ENCODE results near the gene C1orf35.

Gene C1orf35

DNA sequence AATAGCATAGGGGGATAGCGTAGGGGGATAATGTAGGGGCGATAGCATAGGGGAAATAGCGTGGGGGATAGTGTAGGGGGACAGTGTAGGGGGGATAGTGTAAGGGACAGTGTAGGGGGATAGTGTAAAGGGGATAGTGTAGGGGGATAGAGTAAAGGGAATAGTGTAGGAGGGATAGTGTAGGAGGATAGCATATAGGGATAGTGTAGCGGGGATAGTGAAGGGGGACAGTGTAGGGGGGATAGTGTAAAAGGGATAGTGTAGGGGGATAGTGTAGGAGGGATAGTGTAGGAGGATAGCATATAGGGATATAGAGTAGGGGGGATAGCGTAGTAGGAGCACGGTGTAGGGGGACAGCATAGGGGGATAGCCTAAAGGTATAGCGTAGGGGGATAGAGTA, 34.8 kb downstream of the C1orf35 start:
- no peak for DNase-seq (ENCODE audit: low read depth, low spot score)
- 100% methylated on average over 6 of the region's 7 CpGs for WGBS (ENCODE audit: insufficient coverage, insufficient read length)
- no peak overlapping the region for H3K27ac ChIP-seq (ENCODE audit: low read length)
- no peaks in the 10 kb centered on the region; the same call in 1 of the 2 replicates for H3K36me3 ChIP-seq (ENCODE audit: control insufficient read depth, insufficient read depth, low read length)
- no peak overlapping the region for H3K4me3 ChIP-seq (ENCODE audit: low read length)
- no peaks in the 10 kb centered on the region; the same call in 1 of the 2 replicates for H3K4me1 ChIP-seq (ENCODE audit: control insufficient read depth, insufficient read depth, low read length)
- H3K9me3 ChIP-seq (ENCODE audit: control insufficient read depth, insufficient read depth, low read length) = no peaks in the 10 kb centered on the region; the same call in 1 of the 2 replicates
- H3K27me3 ChIP-seq (ENCODE audit: control insufficient read depth, insufficient read depth, low read length) = peaks cover 61% of the 10 kb centered on the region

DNA sequence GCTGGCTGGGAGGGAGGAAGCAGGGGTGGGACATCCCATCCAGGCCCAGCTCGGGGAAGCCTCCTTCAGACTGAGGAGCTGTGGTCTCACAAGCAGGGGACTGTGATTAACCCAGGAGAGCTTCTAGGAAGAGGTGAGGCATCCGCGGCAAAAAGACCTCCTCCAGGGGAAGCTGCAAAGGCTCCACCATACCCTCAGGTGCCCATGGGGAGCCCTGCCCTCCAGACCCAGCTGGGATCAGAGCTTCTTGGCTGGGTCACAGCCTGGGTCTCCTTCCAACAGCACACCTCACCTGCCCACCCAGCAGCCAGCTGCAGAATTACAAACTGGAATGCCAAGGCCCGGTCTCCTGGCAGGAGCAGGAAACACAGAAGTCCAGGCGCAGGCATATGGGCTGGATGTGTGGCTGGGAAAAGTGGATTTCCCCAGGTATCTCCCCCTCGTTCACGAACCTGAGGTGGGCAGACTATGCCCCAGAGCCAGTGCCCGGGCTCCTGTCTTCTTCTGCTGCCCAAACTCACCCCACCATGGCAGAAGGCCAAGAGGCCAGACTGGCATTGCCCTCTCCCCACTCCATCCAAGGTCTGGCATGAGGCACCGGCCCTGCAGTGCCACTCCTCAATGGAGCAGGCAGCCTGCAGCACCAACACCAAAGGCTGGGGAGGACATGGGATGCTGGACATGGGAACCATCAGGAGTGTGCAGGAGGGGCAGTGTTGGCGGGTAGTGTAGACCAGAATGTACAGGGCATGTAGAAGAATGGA, 36.1 kb downstream of the C1orf35 start:
- no CpG with 5 or more reads among the region's 10 CpGs for WGBS (ENCODE audit: insufficient coverage, insufficient read length)
- H3K36me3 ChIP-seq (ENCODE audit: control insufficient read depth, insufficient read depth, low read length) = no peaks in the 10 kb centered on the region
- H3K4me3 ChIP-seq (ENCODE audit: low read length) = no peak overlapping the region
- H3K4me1 ChIP-seq (ENCODE audit: control insufficient read depth, insufficient read depth, low read length) = no peaks in the 10 kb centered on the region
- no peaks in the 10 kb centered on the region for H3K9me3 ChIP-seq (ENCODE audit: control insufficient read depth, insufficient read depth, low read length)
- no peak for DNase-seq (ENCODE audit: low read depth, low spot score)
- H3K27ac ChIP-seq (ENCODE audit: low read length) = no peak overlapping the region
- peaks cover 49% of the 10 kb centered on the region for H3K27me3 ChIP-seq (ENCODE audit: control insufficient read depth, insufficient read depth, low read length)

DNA sequence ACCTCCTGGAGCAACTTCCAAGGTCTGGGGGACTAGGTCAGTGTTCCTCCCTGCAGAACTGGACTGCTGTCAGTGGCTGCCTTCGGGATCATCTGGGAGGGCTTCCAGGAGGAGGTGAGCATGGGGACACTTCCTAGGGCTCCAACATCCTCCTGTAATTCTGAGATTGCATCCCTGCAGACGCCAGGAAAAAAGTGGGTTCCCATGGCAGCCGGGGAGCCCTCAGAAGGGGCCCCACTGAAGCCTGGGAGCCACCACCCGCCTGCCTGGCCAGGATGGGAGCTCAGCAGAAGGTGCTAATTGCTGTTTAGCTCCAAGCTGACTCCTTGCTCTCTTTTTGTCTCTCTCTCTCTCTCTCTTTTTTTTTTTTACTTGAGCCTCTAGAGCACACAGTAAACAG, 36.7 kb downstream of the C1orf35 start:
- H3K36me3 ChIP-seq (ENCODE audit: control insufficient read depth, insufficient read depth, low read length) = no peaks in the 10 kb centered on the region
- H3K4me3 ChIP-seq (ENCODE audit: low read length) = no peak overlapping the region
- peaks cover 46% of the 10 kb centered on the region for H3K27me3 ChIP-seq (ENCODE audit: control insufficient read depth, insufficient read depth, low read length)
- no peaks in the 10 kb centered on the region for H3K4me1 ChIP-seq (ENCODE audit: control insufficient read depth, insufficient read depth, low read length)
- H3K9me3 ChIP-seq (ENCODE audit: control insufficient read depth, insufficient read depth, low read length) = no peaks in the 10 kb centered on the region
- no CpG with 5 or more reads among the region's 4 CpGs for WGBS (ENCODE audit: insufficient coverage, insufficient read length)
- no peak overlapping the region for H3K27ac ChIP-seq (ENCODE audit: low read length)
- no peak for DNase-seq (ENCODE audit: low read depth, low spot score)

- Histone ChIP-seq H3K27me3 (ENCODE audit: control insufficient read depth, insufficient read depth, low read length) (peaks cover 41% of the 10 kb centered on the region), H3K4me3 (ENCODE audit: low read length) (no peak overlapping the region), H3K27ac (ENCODE audit: low read length) (no peak overlapping the region), H3K36me3 (ENCODE audit: control insufficient read depth, insufficient read depth, low read length) (no peaks in the 10 kb centered on the region), H3K9me3 (ENCODE audit: control insufficient read depth, insufficient read depth, low read length) (no peaks in the 10 kb centered on the region), H3K4me1 (ENCODE audit: control insufficient read depth, insufficient read depth, low read length) (no peaks in the 10 kb centered on the region)
- no CpG with 5 or more reads among the region's 15 CpGs for WGBS (ENCODE audit: insufficient coverage, insufficient read length)
- no peak for DNase-seq (ENCODE audit: low read depth, low spot score)
These were observed 37.4 kb downstream of the C1orf35 start for GRCh38 chr1:228065543-228066347.

GRCh38 chr1:228064741-228065542, 38.2 kb downstream of the C1orf35 start:
- Histone ChIP-seq H3K9me3 (ENCODE audit: control insufficient read depth, insufficient read depth, low read length) (no peaks in the 10 kb centered on the region), H3K36me3 (ENCODE audit: control insufficient read depth, insufficient read depth, low read length) (no peaks in the 10 kb centered on the region), H3K4me3 (ENCODE audit: low read length) (no peak overlapping the region), H3K27ac (ENCODE audit: low read length) (no peak overlapping the region), H3K4me1 (ENCODE audit: control insufficient read depth, insufficient read depth, low read length) (no peaks in the 10 kb centered on the region), H3K27me3 (ENCODE audit: control insufficient read depth, insufficient read depth, low read length) (peaks cover 35% of the 10 kb centered on the region)
- no CpG with 5 or more reads among the region's 15 CpGs for WGBS (ENCODE audit: insufficient coverage, insufficient read length)
- DNase-seq (ENCODE audit: low read depth, low spot score) = no peak

DNA sequence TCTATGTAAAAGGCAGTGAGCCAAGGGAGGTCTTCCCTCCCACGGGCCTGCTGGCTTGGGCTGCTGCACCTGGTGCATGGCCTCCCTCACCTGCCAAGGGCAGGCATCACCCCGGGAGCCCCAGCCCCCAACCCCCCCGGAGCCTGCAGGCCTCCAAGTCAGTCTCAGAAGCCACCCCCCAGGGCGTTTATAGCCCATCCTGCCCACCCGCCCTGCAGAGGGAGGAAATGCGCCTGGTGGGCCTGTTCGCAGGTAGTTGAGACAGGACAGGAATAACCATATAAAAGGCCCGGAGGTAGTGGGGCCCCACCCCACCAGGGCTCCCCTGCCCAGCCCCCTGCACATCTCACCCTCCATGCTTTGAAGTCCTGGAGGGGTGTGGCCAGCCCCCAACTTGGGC, 38.8 kb downstream of the C1orf35 start:
- DNase-seq (ENCODE audit: low read depth, low spot score) = no peak
- H3K4me3 ChIP-seq (ENCODE audit: low read length) = no peak overlapping the region
- H3K4me1 ChIP-seq (ENCODE audit: control insufficient read depth, insufficient read depth, low read length) = no peaks in the 10 kb centered on the region
- no peaks in the 10 kb centered on the region for H3K9me3 ChIP-seq (ENCODE audit: control insufficient read depth, insufficient read depth, low read length)
- no CpG with 5 or more reads among the region's 8 CpGs for WGBS (ENCODE audit: insufficient coverage, insufficient read length)
- H3K27me3 ChIP-seq (ENCODE audit: control insufficient read depth, insufficient read depth, low read length) = peaks cover 32% of the 10 kb centered on the region
- H3K27ac ChIP-seq (ENCODE audit: low read length) = no peak overlapping the region
- H3K36me3 ChIP-seq (ENCODE audit: control insufficient read depth, insufficient read depth, low read length) = no peaks in the 10 kb centered on the region

GRCh38 chr1:228063251-228064191, 39.6 kb downstream of the C1orf35 start:
- DNase-seq (ENCODE audit: low read depth, low spot score) = no peak
- Histone ChIP-seq H3K9me3 (ENCODE audit: control insufficient read depth, insufficient read depth, low read length) (no peaks in the 10 kb centered on the region), H3K4me1 (ENCODE audit: control insufficient read depth, insufficient read depth, low read length) (no peaks in the 10 kb centered on the region), H3K27ac (ENCODE audit: low read length) (no peak overlapping the region), H3K36me3 (ENCODE audit: control insufficient read depth, insufficient read depth, low read length) (no peaks in the 10 kb centered on the region), H3K4me3 (ENCODE audit: low read length) (no peak overlapping the region), H3K27me3 (ENCODE audit: control insufficient read depth, insufficient read depth, low read length) (peaks cover 27% of the 10 kb centered on the region)
- no CpG with 5 or more reads among the region's 15 CpGs for WGBS (ENCODE audit: insufficient coverage, insufficient read length)

GRCh38 chr1:228062812-228063211, 40.3 kb downstream of the C1orf35 start:
- no peaks in the 10 kb centered on the region for H3K4me1 ChIP-seq (ENCODE audit: control insufficient read depth, insufficient read depth, low read length)
- H3K27ac ChIP-seq (ENCODE audit: low read length) = no peak overlapping the region
- H3K4me3 ChIP-seq (ENCODE audit: low read length) = no peak overlapping the region
- no peaks in the 10 kb centered on the region for H3K36me3 ChIP-seq (ENCODE audit: control insufficient read depth, insufficient read depth, low read length)
- DNase-seq (ENCODE audit: low read depth, low spot score) = no peak
- no peaks in the 10 kb centered on the region for H3K9me3 ChIP-seq (ENCODE audit: control insufficient read depth, insufficient read depth, low read length)
- H3K27me3 ChIP-seq (ENCODE audit: control insufficient read depth, insufficient read depth, low read length) = peaks cover 23% of the 10 kb centered on the region
- WGBS (ENCODE audit: insufficient coverage, insufficient read length) = no CpG with 5 or more reads among the region's 4 CpGs

DNA sequence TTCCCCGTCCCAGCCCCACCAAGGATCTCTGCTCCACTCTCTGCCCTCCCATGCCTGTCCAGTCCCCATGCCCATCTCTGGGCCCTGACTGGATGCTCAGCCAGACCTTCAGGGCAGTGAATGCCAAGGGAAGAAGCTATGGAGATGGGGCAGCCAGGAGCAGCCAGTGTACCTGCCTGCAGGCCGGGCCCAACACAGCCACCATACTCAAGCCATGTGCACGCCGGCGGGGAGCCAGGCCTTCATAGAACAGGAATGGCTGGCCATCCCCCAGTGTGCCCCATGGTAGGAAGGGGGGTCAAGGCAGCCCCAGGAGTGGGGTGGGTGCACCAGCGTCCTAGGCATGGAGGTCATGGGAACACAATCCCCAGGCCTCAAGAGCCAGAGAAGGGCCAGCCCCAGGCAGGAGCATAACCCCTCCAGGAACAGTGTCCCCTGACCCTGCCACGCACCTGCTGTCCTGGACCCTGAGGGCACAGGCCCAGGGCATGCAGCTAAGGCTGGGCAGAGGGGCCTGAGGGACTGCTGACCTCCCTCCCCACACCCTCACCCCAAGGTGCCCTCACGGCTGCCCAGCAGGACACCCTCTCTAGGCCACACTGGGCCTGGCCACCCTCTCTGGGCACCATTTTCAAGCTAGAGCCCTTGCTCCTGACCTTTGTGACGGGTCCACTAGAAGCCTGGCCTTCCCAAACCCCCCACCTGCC, 40.9 kb downstream of the C1orf35 start:
- Histone ChIP-seq H3K9me3 (ENCODE audit: control insufficient read depth, insufficient read depth, low read length) (no peaks in the 10 kb centered on the region), H3K4me1 (ENCODE audit: control insufficient read depth, insufficient read depth, low read length) (no peaks in the 10 kb centered on the region), H3K4me3 (ENCODE audit: low read length) (no peak overlapping the region), H3K27ac (ENCODE audit: low read length) (no peak overlapping the region), H3K27me3 (ENCODE audit: control insufficient read depth, insufficient read depth, low read length) (peaks cover 18% of the 10 kb centered on the region), H3K36me3 (ENCODE audit: control insufficient read depth, insufficient read depth, low read length) (no peaks in the 10 kb centered on the region)
- WGBS (ENCODE audit: insufficient coverage, insufficient read length) = no CpG with 5 or more reads among the region's 9 CpGs
- DNase-seq (ENCODE audit: low read depth, low spot score) = no peak

Data from iPS DF 6.9 (cell line).